ENCODE data around the gene ANKDD1B. TPM values are rescaled to one million over a fixed set of nuclear protein-coding genes. Genes with fewer than 3 reads are reported as not detected.

ANKDD1B gene
- total RNA-seq, 5 donors from 2014 or later (not counting 1 experiment from before 2014, with no cell fraction given), result 0.28 to 0.85 (median 0.33) TPM; not detected in 1

GRCh38 chr5:75668977-75669689, 57.9 kb downstream of the ANKDD1B start:
- WGBS (ENCODE audit: insufficient coverage), result 2% methylated on average over 6 of the region's 10 CpGs
- peaks cover 0 to 9% of the 10 kb centered on the region in 2 donors for H3K36me3 ChIP-seq (ENCODE audit: control insufficient read depth in 2 of 2, extremely low read depth in 1 of 2, insufficient read depth in 1 of 2, low read length in 1 of 2)
- H3K36me3 Mint-ChIP-seq, result peaks cover 17% of the 10 kb centered on the region
- peak in 21 of 35 experiments; percentile 2 to 50 (median 16) for DNase-seq
- H3K27me3 ChIP-seq (replicated peaks in 1 of 2; ENCODE audit: control insufficient read depth in 2 of 2, extremely low read depth in 1 of 2, insufficient read depth in 2 of 2, low read length in 1 of 2), result no peaks in the 10 kb centered on the region
- peaks cover 0 to 14% of the 10 kb centered on the region in 2 experiments for H3K4me1 ChIP-seq (ENCODE audit: control insufficient read depth in 1 of 2, extremely low read depth in 1 of 2, insufficient read depth in 2 of 2, low read length in 2 of 2)
- ChIA-PET CTCF (interaction anchor here (0.6 to 1.3 kb wide), 3 partner anchors 9 to 306 kb away, joined by 3 to 6 read pairs (median 4); no protein-coding TSS in a partner anchor), POLR2A (no interaction called here)
- peak; percentile 70 to 91 (median 80) for ATAC-seq (replicated peaks in 1 of 4)
- no peaks in the 10 kb centered on the region for H3K9me3 Mint-ChIP-seq
- no peaks in the 10 kb centered on the region for H3K9me3 ChIP-seq
- H3K27ac ChIP-seq (ENCODE audit: low read length), result peak overlapping the region; percentile 26
- H3K4me3 ChIP-seq (ENCODE audit: control insufficient read depth in 1 of 2, extremely low read depth in 1 of 2, low read length in 1 of 2), result peak overlapping the region in 1 of 2 donors; percentile 49
- H3K27me3 Mint-ChIP-seq, result no peaks in the 10 kb centered on the region
- H3K4me3 Mint-ChIP-seq, result peak overlapping the region; percentile 60 to 80 (median 79)
- peaks cover 14 to 25% (median 15%) of the 10 kb centered on the region in 3 donors for H3K4me1 Mint-ChIP-seq
- peak overlapping the region; percentile 5 to 67 for H3K27ac Mint-ChIP-seq

- H3K4me3 Mint-ChIP-seq, result no peak overlapping the region
- no peaks in the 10 kb centered on the region for H3K27me3 Mint-ChIP-seq
- H3K4me1 Mint-ChIP-seq, result peaks cover 14 to 25% (median 15%) of the 10 kb centered on the region in 3 donors
- Histone ChIP-seq H3K27ac (ENCODE audit: low read length) (no peak overlapping the region), H3K9me3 (no peaks in the 10 kb centered on the region), H3K36me3 (ENCODE audit: control insufficient read depth in 2 of 2, extremely low read depth in 1 of 2, insufficient read depth in 1 of 2, low read length in 1 of 2) (peaks cover 0 to 18% of the 10 kb centered on the region in 2 donors), H3K4me1 (ENCODE audit: control insufficient read depth in 1 of 2, extremely low read depth in 1 of 2, insufficient read depth in 2 of 2, low read length in 2 of 2) (peaks cover 0 to 14% of the 10 kb centered on the region in 2 experiments), H3K27me3 (replicated peaks in 1 of 2; ENCODE audit: control insufficient read depth in 2 of 2, extremely low read depth in 1 of 2, insufficient read depth in 2 of 2, low read length in 1 of 2) (no peaks in the 10 kb centered on the region), H3K4me3 (ENCODE audit: control insufficient read depth in 1 of 2, extremely low read depth in 1 of 2, low read length in 1 of 2) (no peak overlapping the region)
- H3K36me3 Mint-ChIP-seq, result peaks cover 25% of the 10 kb centered on the region
- WGBS (ENCODE audit: insufficient coverage), result 100% methylated on average over 1 of the region's 3 CpGs
- CTCF ChIA-PET, result no interaction called here
- H3K27ac Mint-ChIP-seq, result no peak overlapping the region
- no peaks in the 10 kb centered on the region for H3K9me3 Mint-ChIP-seq
- no peak for DNase-seq
- no peak for ATAC-seq (replicated peaks in 1 of 4)
- POLR2A ChIA-PET, result no interaction called here
These were observed 59.3 kb downstream of the ANKDD1B start for GRCh38 chr5:75670577-75670976.

GRCh38 chr5:75671506-75671905, 60.3 kb downstream of the ANKDD1B start:
- POLR2A ChIA-PET, result no interaction called here
- no peak overlapping the region for H3K27ac Mint-ChIP-seq
- no peaks in the 10 kb centered on the region for H3K27me3 ChIP-seq (replicated peaks in 1 of 2; ENCODE audit: control insufficient read depth in 2 of 2, extremely low read depth in 1 of 2, insufficient read depth in 2 of 2, low read length in 1 of 2)
- no peak for ATAC-seq (replicated peaks in 1 of 4)
- H3K27me3 Mint-ChIP-seq, result no peaks in the 10 kb centered on the region
- peaks cover 0 to 14% of the 10 kb centered on the region in 2 experiments for H3K4me1 ChIP-seq (ENCODE audit: control insufficient read depth in 1 of 2, extremely low read depth in 1 of 2, insufficient read depth in 2 of 2, low read length in 2 of 2)
- H3K4me3 ChIP-seq (ENCODE audit: control insufficient read depth in 1 of 2, extremely low read depth in 1 of 2, low read length in 1 of 2), result no peak overlapping the region
- no peaks in the 10 kb centered on the region for H3K9me3 ChIP-seq
- CTCF ChIA-PET, result no interaction called here
- H3K4me3 Mint-ChIP-seq, result no peak overlapping the region
- H3K9me3 Mint-ChIP-seq, result no peaks in the 10 kb centered on the region
- peaks cover 0 to 18% of the 10 kb centered on the region in 2 donors for H3K36me3 ChIP-seq (ENCODE audit: control insufficient read depth in 2 of 2, extremely low read depth in 1 of 2, insufficient read depth in 1 of 2, low read length in 1 of 2)
- peaks cover 29% of the 10 kb centered on the region for H3K36me3 Mint-ChIP-seq
- no peak overlapping the region for H3K27ac ChIP-seq (ENCODE audit: low read length)
- peaks cover 14 to 25% (median 15%) of the 10 kb centered on the region in 3 donors for H3K4me1 Mint-ChIP-seq
- no CpG with 5 or more reads among the region's 2 CpGs for WGBS (ENCODE audit: insufficient coverage)
- no peak for DNase-seq

- no peak overlapping the region for H3K27ac ChIP-seq (ENCODE audit: low read length)
- Mint-ChIP-seq H3K36me3 (peaks cover 29% of the 10 kb centered on the region), H3K27ac (no peak overlapping the region), H3K9me3 (no peaks in the 10 kb centered on the region), H3K4me1 (peaks cover 15 to 30% (median 15%) of the 10 kb centered on the region in 3 donors), H3K27me3 (no peaks in the 10 kb centered on the region), H3K4me3 (no peak overlapping the region)
- H3K27me3 ChIP-seq (replicated peaks in 1 of 2; ENCODE audit: control insufficient read depth in 2 of 2, extremely low read depth in 1 of 2, insufficient read depth in 2 of 2, low read length in 1 of 2), result no peaks in the 10 kb centered on the region
- no peaks in the 10 kb centered on the region for H3K9me3 ChIP-seq
- ChIA-PET CTCF (no interaction called here), POLR2A (no interaction called here)
- 92% methylated on average over 2 of the region's 3 CpGs for WGBS (ENCODE audit: insufficient coverage)
- no peak overlapping the region for H3K4me3 ChIP-seq (ENCODE audit: control insufficient read depth in 1 of 2, extremely low read depth in 1 of 2, low read length in 1 of 2)
- H3K4me1 ChIP-seq (ENCODE audit: control insufficient read depth in 1 of 2, extremely low read depth in 1 of 2, insufficient read depth in 2 of 2, low read length in 2 of 2), result peaks cover 2 to 14% of the 10 kb centered on the region in 2 experiments
- DNase-seq (no peak), ATAC-seq (replicated peaks in 1 of 4) (no peak)
- H3K36me3 ChIP-seq (ENCODE audit: control insufficient read depth in 2 of 2, extremely low read depth in 1 of 2, insufficient read depth in 1 of 2, low read length in 1 of 2), result peaks cover 0 to 18% of the 10 kb centered on the region in 2 donors
These were observed 61.4 kb downstream of the ANKDD1B start for GRCh38 chr5:75672616-75673015.

GRCh38 chr5:75675783-75676182, 64.5 kb downstream of the ANKDD1B start:
- Mint-ChIP-seq H3K9me3 (no peaks in the 10 kb centered on the region), H3K36me3 (peaks cover 29% of the 10 kb centered on the region), H3K27me3 (no peaks in the 10 kb centered on the region), H3K4me1 (peaks cover 8 to 15% (median 12%) of the 10 kb centered on the region in 3 donors), H3K27ac (no peak overlapping the region), H3K4me3 (no peak overlapping the region)
- Histone ChIP-seq H3K4me3 (ENCODE audit: control insufficient read depth in 1 of 2, extremely low read depth in 1 of 2, low read length in 1 of 2) (no peak overlapping the region), H3K9me3 (no peaks in the 10 kb centered on the region), H3K27ac (ENCODE audit: low read length) (no peak overlapping the region), H3K4me1 (ENCODE audit: control insufficient read depth in 1 of 2, extremely low read depth in 1 of 2, insufficient read depth in 2 of 2, low read length in 2 of 2) (peaks cover 0 to 10% of the 10 kb centered on the region in 2 experiments), H3K36me3 (ENCODE audit: control insufficient read depth in 2 of 2, extremely low read depth in 1 of 2, insufficient read depth in 1 of 2, low read length in 1 of 2) (peaks cover 0 to 18% of the 10 kb centered on the region in 2 donors), H3K27me3 (replicated peaks in 1 of 2; ENCODE audit: control insufficient read depth in 2 of 2, extremely low read depth in 1 of 2, insufficient read depth in 2 of 2, low read length in 1 of 2) (no peaks in the 10 kb centered on the region)
- POLR2A ChIA-PET, result no interaction called here
- CTCF ChIA-PET, result no interaction called here
- no peak for ATAC-seq (replicated peaks in 1 of 4)
- WGBS (ENCODE audit: insufficient coverage), result 100% methylated on average over 1 of the region's 1 CpG
- no peak for DNase-seq

DNA sequence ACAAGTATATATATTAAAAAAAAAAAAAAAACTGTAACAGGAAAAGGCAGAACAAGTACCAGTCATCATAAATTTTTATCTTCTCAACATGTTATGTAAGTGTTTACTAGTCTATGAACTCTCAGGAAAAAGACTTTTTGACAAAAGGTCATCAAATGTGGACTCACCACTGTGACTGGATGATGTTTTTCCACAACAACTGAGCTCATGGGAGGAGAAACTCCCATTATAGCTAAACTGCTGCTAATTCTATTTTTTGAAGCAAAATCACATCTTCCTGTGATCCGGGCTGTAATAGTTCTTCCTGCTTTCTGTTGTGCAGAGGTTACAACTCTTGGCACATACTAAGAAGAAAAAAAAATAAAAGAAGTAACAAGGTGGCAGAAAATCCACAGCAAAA, 66.4 kb downstream of the ANKDD1B start:
- Histone ChIP-seq H3K27ac (ENCODE audit: low read length) (peak overlapping the region; percentile 86), H3K36me3 (ENCODE audit: control insufficient read depth in 2 of 2, extremely low read depth in 1 of 2, insufficient read depth in 1 of 2, low read length in 1 of 2) (peaks cover 0 to 16% of the 10 kb centered on the region in 2 donors), H3K4me3 (ENCODE audit: control insufficient read depth in 1 of 2, extremely low read depth in 1 of 2, low read length in 1 of 2) (no peak overlapping the region), H3K4me1 (ENCODE audit: control insufficient read depth in 1 of 2, extremely low read depth in 1 of 2, insufficient read depth in 2 of 2, low read length in 2 of 2) (peaks cover 0 to 10% of the 10 kb centered on the region in 2 experiments), H3K27me3 (replicated peaks in 1 of 2; ENCODE audit: control insufficient read depth in 2 of 2, extremely low read depth in 1 of 2, insufficient read depth in 2 of 2, low read length in 1 of 2) (no peaks in the 10 kb centered on the region), H3K9me3 (no peaks in the 10 kb centered on the region)
- no peaks in the 10 kb centered on the region for H3K9me3 Mint-ChIP-seq
- no peaks in the 10 kb centered on the region for H3K27me3 Mint-ChIP-seq
- ChIA-PET CTCF (interaction anchor here (0.6 to 1.6 kb wide), 3 partner anchors 8 to 1275 kb away, joined by 3 to 4 read pairs (median 4); no protein-coding TSS in a partner anchor), POLR2A (interaction anchor here (0.6 to 0.7 kb wide), 3 partner anchors 341 to 787 kb away, joined by 3 to 4 read pairs (median 3); partner anchors contain the start of gene HMGCR (in 1 of the 2))
- peak in 1 of 35 experiments; percentile 21 for DNase-seq
- H3K4me3 Mint-ChIP-seq, result peak overlapping the region in 2 of 3 donors; percentile 63 to 68
- peaks cover 18% of the 10 kb centered on the region for H3K36me3 Mint-ChIP-seq
- peak overlapping the region; percentile 73 to 93 for H3K27ac Mint-ChIP-seq
- peak in 1 of 4 experiments; percentile 27 for ATAC-seq (replicated peaks in 1 of 4)
- peaks cover 8 to 15% (median 12%) of the 10 kb centered on the region in 3 donors for H3K4me1 Mint-ChIP-seq
- no CpG with 5 or more reads among the region's 1 CpG for WGBS (ENCODE audit: insufficient coverage)

Data from T-cell (primary cell).